HG03095 (cell line): Measurements from ENCODE around the gene CACNA2D1.
"Not testable (repeated sequence)": the region's sequence is repeated elsewhere in the genome, so short reads cannot be mapped to it uniquely, and the experiment has no call there.

Experiments
- ATAC-seq: cut with Tn5 transposase; IDR thresholded peaks from one replicate; pipeline ENCODE4 v1.9.1; 2021; ENCODE audit warnings: moderate library complexity; ENCODE audit not compliant: unreplicated experiment

Gene CACNA2D1

DNA sequence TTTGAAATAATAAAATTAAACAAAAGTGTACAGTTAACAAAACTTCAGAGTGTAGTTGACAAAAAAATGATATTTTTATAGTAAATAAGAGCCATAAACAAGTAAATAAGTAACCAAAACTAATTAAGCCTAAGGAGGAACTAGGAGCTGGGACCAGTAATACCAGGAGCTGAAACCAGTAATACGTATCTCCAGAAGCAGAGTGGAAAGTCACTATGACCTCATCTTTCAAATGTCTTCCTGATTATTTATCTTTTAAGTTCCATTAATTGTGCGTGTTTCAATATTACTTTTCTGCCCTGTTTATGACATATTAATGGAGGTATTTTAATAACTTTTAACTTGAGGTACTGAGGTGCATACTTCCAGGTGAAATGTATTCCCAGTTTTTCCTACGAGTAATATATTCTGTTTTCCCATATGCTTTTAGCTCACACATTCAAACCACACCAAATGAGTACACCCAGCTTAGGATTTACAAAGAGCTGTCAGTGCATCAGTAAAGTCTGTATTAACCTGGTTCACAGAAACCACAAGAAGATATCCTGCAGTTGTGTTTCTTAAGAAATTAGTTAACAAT is 390.0 kb downstream of the CACNA2D1 start:
- no peak for ATAC-seq

DNA sequence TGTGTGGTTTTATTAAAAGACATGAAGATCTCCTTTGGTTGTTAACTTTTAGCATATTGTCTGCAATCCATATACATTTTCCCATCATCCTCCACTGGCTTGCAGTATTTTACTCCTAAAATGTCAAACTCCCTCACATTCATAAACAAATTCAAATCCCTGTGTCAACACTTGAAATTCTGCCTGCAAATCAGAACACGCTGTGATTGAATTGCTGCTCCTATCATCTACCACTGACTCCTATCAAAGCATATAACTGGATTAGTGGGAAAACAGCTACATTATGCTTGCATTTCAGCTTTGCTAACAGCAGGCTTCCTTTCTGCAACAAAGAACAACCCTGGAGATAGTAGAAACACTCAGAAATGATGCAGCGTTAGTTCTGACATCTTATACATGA is 392.0 kb downstream of the CACNA2D1 start:
- ATAC-seq: no peak

DNA sequence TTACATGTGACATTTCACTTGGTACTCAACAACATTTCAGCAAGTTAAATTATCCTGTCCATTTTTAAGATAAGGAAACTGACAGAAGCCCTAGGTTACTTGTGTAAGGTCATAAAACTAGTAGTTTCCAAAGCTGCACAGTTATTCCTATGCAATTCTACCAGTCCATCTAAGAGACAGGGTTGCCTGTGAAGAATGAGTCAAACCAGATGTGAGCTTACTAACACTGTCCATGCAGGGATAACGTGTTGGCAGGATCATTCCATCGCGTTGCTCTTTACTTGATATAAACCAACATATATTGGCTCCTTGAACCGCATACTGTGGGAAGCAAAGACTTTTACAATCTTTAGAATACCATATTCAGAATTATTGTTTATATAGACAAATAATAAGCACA is 392.8 kb downstream of the CACNA2D1 start:
- no peak for ATAC-seq

DNA sequence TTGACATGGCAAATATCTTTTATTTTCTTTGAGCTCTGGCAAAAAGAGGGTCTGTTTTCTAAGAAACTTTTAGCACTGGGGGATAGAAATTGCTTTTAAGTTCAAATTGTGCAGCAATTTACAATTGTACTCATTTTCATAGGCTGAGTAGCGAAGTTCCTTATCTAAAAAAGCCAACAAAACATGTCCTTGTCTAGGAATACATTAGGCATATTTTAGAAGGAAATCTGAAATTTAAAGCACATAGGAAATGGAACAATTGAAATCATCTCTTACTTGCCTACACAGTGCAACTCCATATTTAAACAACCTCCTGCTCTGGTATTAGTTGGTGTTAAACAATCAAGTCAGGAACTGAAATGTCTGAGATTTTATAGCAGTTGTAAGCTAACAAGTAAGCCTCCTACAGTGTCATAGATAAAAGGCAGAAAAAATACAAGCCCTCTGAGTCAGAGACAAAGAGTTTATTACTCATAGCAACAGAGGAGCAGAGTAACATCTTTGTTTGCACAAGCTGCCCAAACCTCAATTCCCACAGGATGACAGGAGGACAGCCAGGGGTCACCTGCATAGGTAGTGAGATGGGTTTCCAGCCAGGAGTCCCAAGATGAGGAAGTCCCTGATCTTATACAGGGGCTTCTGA is 393.6 kb downstream of the CACNA2D1 start:
- ATAC-seq: no peak

DNA sequence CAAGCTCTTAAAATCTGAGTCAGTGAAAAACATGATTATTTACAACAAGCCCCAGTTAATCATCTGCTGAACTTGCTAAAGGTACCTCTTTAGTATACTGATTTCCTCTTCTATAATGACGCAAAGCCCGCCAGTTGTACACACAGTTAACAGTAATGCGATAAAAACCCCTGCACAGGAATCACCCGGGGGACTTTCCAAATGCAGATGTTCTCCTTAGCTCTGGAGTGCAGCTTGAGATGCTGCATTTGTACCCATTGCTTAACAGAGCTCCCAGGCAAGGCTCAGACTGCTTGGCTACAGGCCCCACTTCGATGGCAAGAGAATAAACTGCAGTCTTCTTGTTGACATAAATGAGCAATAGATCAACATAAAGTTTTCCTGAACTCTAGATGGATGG is 394.1 kb downstream of the CACNA2D1 start:
- ATAC-seq: no peak

DNA sequence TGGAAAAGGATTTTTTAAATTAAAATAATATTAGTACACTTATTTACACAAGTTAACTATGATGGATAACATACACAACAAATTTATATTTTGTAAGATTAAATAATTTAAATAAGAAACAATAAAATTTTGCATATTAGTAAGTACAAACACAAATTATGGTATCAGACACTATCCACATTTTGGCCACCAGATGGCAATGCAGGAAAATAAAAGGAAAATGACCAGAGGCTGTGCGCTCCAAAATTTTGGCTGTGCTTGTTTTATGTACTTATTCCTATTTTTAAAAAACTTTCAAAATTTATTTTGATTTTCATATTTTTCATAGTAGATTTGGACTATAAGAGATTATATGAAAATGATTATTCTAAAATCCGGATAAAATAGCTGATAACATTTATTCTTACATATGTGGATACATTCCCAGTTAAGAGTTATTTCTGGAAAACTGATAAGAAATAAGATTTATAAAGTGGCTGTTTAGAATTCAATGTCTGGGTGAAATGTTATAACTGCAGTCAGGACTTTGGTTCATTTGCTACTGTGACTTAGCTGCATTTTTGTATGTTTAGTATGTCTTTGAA is 399.0 kb downstream of the CACNA2D1 start:
- peak; percentile 56 for ATAC-seq

DNA sequence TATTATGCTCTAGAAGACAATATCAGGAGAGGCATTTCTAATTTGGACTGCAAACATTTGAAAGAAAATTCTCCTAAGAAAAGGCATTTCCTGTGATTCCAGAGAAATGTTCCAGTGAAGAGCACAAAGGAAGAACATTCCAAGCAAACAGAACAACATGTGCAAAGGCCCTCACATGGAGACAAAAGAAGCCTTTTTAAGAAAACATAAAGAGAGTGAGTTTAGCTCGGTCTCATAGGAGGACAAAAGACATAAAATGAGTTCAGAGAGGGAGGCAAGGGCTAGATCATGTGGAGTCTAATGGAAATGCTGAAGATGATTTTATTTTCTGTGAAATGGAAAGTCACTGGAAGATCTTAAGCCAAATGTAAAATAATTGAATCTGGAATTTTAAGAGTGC is 404.0 kb downstream of the CACNA2D1 start:
- no peak for ATAC-seq

DNA sequence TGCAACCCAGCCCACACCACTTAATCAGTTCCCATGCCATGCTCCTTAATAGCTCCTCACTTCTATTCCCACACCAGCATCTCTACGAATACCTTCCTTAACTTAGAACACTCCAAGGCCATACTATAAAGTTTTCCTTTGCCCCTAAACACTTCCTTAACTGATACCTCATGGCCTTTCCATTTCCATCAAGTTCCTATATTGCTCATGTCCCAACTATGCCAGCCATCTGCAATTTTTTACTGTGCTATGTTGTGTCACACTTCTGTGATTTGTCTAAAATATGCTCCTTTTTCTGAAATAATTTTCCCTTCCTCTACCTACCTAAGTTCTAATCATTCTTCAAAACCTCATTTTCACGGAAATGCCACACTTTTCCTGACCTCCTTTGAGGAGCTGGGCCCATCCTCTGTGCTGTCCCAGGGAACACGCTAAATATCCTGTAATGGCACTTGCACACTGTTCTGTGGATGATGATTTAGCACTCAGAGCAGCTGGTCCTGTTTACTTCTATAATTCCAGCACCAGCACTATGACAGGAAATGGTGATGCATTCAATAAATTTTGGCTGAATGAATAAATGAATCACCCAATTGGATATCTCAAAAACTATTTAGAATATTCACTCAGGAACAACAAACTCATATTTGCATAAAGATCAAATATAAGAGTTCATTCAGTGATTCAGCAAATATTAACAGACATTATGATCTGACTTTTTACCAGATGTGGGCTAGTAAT is 407.3 kb downstream of the CACNA2D1 start:
- no peak for ATAC-seq

DNA sequence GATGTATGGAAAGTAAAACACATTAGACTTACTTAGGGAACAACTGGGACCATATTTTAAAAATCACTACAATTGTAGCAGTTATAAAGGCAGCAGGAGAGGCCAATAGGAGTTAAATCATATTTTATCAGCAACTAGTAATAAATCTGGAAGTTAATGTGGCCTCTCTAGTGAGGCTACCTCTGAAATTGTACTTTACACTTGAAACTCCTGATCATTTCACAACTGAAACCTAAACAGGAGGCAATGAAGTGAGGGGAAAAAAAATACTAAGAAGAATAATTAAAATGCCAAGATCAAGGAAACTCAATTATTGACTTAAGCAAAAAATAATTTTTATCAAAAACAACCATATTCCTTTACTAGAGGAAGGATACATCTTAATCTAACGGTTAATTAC is 408.1 kb downstream of the CACNA2D1 start:
- ATAC-seq: no peak

DNA sequence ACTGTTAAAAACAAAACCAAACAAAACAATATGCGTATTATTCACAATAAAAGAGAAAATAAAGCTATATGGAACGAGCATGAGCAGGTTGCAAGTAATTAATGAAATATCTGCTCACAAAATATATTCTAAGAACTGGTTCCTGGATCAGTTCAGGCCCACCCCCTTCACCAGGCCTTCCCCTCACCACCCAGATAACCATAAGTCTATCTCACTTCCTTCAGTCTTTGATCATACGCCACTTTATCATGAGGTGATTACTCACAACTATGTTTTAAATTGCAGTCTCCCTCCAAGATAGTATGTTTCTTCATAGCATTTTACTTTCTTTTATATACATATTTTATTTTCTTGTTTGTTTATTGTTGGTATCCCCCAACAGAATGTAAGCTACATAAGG is 410.7 kb downstream of the CACNA2D1 start:
- ATAC-seq: no peak

DNA sequence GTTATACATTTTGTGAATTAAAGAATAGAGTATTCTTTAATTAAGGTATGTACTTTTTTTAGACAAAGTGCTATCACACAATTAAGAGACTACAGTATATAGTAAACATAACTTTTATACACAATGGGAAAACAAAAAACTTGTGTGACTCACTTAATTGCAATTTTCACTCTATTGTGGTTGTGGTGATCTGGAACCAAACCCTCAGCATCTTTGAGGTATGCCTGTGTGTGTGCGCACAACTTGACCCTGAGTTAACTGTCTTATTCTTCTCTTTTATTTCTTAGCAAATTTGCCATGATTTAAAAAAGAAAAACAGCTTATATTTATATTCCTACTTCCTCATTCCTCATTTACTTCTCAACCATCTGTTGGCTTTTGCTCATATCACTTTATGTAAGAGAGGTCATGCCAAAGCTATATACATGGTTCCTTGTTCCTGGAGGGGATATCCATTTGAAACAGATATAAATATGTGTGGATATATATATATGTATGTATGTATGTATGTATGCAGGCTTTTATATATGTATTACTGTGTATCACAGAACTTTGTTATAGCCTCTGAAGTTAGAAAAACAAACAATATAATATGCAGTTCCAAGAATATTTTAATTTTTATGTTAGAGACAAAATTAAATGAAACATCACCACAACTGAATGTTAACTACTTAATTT is 414.2 kb downstream of the CACNA2D1 start:
- ATAC-seq: no peak

DNA sequence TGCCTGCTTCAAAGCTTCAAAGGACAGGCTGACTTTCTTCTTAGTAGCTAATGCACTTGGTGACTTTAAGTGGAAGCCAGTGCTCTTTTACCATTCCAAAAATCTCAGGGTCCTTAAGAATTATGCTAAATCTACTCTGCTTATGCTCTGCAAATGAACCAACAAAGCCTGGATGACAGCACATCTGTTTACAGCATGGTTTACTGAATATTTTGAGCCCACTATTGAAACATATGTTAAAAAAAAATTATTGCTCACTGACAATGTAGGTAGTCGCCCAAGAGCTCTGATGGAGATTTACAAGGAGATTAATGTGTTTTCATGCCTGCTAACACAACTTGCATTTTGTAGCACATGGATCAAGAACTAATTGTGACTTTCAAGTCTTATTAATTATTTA is 415.5 kb downstream of the CACNA2D1 start:
- no peak for ATAC-seq

DNA sequence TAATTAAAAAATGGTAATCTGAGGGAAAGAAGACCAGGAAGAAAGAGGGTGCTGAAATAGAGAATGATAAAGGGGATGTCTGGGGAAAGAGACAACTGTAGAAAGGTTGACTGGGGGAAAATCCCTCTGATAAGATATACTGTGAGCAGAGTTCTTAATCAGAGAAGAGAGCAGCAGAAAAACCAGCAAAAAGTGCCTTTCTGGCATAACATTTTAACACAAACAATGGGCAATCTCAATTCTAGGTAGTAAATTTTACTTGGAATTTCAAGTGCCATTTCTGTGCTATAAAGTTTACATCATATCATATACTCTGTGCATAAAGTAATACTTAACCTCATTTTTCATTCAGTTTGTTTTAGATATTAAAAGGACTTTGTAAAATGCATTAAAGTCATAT is 421.9 kb downstream of the CACNA2D1 start:
- ATAC-seq: no peak

DNA sequence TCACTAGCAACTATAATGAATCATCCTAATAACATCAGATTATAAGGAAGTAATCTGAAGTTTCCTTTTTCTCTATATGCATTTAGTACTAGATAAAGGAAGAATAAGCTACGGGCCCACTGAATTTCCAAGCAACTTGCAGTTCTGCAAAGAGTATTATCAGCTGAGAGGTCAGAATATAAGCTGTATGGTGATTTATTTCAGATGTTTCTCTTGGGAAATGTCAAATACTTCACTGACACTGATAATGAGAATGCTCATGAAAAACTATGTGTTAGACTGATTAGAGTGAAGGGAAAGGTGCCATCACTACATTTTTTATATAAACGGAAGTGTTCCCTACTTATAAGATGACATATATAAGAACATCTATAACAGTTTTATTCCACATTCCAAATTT is 422.5 kb downstream of the CACNA2D1 start:
- no peak for ATAC-seq

DNA sequence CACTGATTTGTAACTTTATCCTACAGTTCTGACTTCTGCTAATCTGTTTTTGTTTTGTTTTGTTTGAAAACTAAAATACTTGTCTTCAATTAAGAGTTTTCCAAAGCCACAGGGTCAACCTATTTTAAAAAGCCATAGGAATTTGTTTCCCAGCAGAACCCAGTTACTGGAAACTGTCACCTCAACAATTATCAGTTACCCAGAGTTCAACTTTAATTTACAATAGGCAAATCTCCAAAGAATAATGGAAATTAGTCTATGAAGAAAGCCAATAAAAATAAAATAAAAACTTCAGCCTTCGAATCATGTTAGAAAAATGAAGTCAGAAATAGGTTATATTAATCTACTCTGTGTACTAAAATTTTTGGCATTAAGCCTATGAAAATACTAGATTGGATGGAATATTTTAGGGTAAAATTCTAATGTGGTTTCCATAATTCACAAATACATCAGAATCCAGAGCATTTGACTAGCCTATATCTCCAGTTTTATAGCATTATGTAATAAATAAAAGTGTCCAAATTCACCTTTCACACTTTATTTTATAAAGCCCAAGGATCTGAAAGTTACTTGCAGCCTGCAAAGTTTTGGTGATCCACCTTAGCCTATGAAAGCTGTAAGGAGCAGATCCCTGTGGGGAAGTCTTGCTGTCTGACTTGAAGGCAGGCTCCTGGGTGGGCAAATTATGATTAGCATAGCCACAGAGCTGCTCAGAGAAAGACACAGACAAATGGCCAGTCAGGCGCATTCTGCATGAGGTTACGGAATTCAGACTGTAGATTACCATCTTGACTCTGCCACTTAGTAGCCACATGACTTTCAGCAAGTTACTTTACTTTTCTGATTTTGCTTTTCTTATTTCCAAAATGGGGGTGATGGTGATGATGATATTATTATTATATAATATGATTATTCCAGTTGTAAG is 423.8 kb downstream of the CACNA2D1 start:
- no peak for ATAC-seq

DNA sequence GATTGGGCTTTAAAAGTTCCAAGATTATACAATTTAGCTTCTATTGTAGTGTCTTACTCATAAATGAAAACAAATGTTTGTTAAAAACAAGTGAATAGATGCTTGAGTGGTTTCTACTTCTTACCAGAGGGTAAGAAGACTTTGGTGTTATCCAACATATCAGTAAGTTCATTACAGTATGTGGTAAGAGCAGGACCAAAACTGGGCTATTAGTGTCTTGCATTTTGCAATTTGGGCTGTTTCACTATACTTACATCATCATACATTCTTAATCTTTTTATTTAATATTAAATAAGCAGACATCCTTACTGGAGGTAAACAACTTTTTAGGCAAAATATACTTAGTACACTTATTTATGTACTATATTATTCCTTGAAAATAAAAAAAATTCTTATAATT is 425.4 kb downstream of the CACNA2D1 start:
- no peak for ATAC-seq

DNA sequence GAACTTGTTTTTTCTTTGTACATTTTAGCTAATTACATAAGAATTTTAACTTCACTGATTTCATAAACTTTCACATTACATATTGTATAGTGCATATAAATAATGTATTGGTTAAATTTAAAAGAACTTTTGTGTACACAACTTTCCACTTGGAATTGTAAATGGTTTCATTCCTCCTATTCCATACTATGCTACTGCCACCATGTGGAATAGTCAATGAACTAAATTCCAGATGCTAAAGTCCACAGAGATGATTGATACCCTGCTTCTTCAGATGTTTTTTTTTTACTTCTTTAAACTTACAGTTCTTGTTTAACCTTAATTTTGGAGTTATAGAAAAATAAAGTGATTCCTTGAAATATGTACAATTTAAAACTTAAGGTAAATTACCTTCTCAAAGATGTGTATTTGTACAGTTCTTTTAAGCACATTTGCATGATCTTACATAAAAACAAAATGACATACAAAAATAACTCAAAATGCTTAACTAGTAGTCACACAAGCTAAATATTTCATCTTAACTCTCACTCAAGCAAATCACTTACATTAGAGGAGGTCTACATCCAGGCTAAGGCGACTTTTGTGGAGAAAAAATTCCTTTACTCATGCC is 426.1 kb downstream of the CACNA2D1 start:
- no peak for ATAC-seq

DNA sequence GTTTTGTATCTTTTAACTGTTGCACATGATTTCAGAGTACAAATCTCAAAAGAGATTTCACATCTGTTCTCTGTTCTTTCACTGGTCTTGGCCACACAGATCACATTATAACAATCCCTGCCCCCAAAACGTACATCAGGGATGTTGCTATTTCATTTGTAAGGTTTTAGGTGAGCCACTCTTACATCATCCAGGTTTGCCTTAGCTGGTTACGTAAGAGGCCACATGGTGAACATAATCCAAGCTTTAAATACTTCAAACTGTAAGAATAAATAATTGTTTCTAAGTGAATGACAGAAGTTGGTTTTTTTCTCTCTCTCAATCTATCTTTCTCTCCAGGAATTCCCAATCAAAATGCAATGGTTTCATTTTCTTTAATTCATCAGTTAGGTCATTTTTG is 427.8 kb downstream of the CACNA2D1 start:
- no peak for ATAC-seq

DNA sequence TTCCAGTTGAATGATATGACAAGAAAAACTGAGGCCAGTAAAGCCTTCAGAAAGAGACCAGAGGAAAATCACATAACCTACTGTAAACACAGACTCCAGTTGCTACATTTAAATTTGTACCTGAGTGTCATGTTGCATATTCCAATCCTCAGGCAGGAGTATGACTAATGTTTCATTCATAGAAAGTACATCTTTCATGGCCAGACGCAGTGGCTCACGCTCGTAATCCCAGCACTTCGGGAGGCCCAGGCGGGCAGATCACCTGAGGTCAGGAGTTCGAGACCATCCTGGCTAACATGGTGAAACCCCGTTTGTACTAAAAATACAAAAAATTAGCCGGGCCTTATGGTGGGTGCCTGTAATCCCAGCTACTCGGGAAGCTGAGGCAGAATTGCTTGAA is 429.0 kb downstream of the CACNA2D1 start:
- ATAC-seq: not testable (repeated sequence)

DNA sequence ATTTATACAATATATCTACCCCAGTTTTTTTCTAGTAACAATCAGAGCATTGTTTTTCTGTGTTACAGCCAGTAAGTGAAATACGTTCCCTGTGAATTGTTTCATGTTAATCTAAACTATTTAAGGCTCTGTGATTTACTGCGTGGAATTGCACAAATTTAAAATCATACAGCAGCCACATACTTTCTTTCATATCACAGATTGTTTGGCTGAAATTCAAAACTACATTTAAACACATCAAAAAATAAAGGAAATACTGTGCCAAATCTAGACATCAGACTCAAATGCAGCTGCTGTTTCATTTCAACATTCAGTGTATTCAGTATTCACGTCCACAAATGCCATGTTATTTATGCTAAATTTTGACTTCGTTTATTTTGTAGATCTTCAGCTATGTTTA is 431.1 kb downstream of the CACNA2D1 start:
- ATAC-seq: no peak
